Trophoblast cell (in vitro differentiated cells and primary cell): ENCODE results near the gene GLRB.
A peak's percentile ranks its signal among the peaks of the same experiment; 100 is the strongest.

Experiments
- DNase-seq, 2 donors: peaks; one replicate each; pipeline ENCODE4 v3.0.0-alpha.2; 2016
- H2AFZ ChIP-seq: 2 replicates; pipeline ENCODE4 v1.6.1; 2013; ENCODE audit warnings: low read length, moderate library complexity, mild to moderate bottlenecking; ENCODE audit not compliant: insufficient read depth, poor library complexity
- H2AK5ac ChIP-seq: 2 replicates; pipeline ENCODE4 v1.6.1; 2013; ENCODE audit warnings: mild to moderate bottlenecking, low read length
- H2BK120ac ChIP-seq: 2 replicates; pipeline ENCODE4 v1.6.1; 2013; ENCODE audit warnings: low read length, mild to moderate bottlenecking, moderate library complexity; ENCODE audit not compliant: insufficient read depth, poor library complexity
- H2BK12ac ChIP-seq: 2 replicates; pipeline ENCODE4 v1.6.1; 2013; ENCODE audit warnings: mild to moderate bottlenecking, low read length, moderate library complexity
- H2BK5ac ChIP-seq: 2 replicates; pipeline ENCODE4 v1.6.1; 2013; ENCODE audit warnings: low read length, low read depth, moderate library complexity, mild to moderate bottlenecking; ENCODE audit not compliant: poor library complexity
- H3K14ac ChIP-seq: 2 replicates; pipeline ENCODE4 v1.6.1; 2013; ENCODE audit warnings: mild to moderate bottlenecking, low read length
- H3K18ac ChIP-seq: 2 replicates; pipeline ENCODE4 v1.6.1; 2013; ENCODE audit warnings: mild to moderate bottlenecking, low read length
- H3K23ac ChIP-seq: 2 replicates; pipeline ENCODE4 v1.6.1; 2013; ENCODE audit warnings: low read length
- H3K27ac ChIP-seq: 2 replicates; pipeline ENCODE4 v1.5.1; 2013; ENCODE audit warnings: low read depth, mild to moderate bottlenecking, inconsistent platforms, low read length, moderate library complexity
- H3K27me3 ChIP-seq: 2 replicates; pipeline ENCODE4 v1.6.1; 2013; ENCODE audit warnings: inconsistent platforms, mild to moderate bottlenecking, low read length, moderate library complexity; ENCODE audit not compliant: insufficient read depth
- H3K36me3 ChIP-seq, 2 experiments: 1 replicate in 1 of 2; 2 replicates in 1 of 2; pipeline ENCODE4 v1.6.1; 2013; ENCODE audit warnings: low read length in 2 of 2, mild to moderate bottlenecking in 2 of 2, moderate library complexity in 1 of 2; ENCODE audit not compliant: insufficient read depth in 2 of 2, control insufficient read depth in 1 of 2
- H3K4ac ChIP-seq: 2 replicates; pipeline ENCODE4 v1.6.1; 2013; ENCODE audit warnings: low read depth, mild to moderate bottlenecking, low read length, moderate library complexity
- H3K4me1 ChIP-seq, 2 experiments: 1 replicate in 1 of 2; 2 replicates in 1 of 2; pipeline ENCODE4 v1.6.1; 2013; ENCODE audit warnings: low read length in 2 of 2, mild to moderate bottlenecking in 2 of 2, moderate library complexity in 1 of 2; ENCODE audit not compliant: insufficient read depth in 2 of 2, control insufficient read depth in 1 of 2
- H3K4me2 ChIP-seq: 2 replicates; pipeline ENCODE4 v1.6.1; 2013; ENCODE audit warnings: inconsistent platforms, mild to moderate bottlenecking, low read length, moderate library complexity
- H3K4me3 ChIP-seq: 2 replicates; pipeline ENCODE4 v1.5.1; 2013; ENCODE audit warnings: mild to moderate bottlenecking, low read depth, low read length, inconsistent platforms
- H3K79me1 ChIP-seq: one replicate; pipeline ENCODE4 v1.6.1; 2013; ENCODE audit warnings: low read length
- H3K79me2 ChIP-seq: 2 replicates; pipeline ENCODE4 v1.6.1; 2013; ENCODE audit warnings: low read length, mild to moderate bottlenecking; ENCODE audit not compliant: control insufficient read depth, insufficient read depth, poor library complexity
- H3K9ac ChIP-seq: 2 replicates; pipeline ENCODE4 v1.6.1; 2013; ENCODE audit warnings: mild to moderate bottlenecking, low read length
- H3K9me3 ChIP-seq: 2 replicates; pipeline ENCODE4 v1.6.1; 2013; ENCODE audit warnings: low read depth, mild to moderate bottlenecking, control low read depth, inconsistent platforms, low read length; ENCODE audit not compliant: insufficient read depth
- H4K12ac ChIP-seq: 2 replicates; pipeline ENCODE4 v1.6.1; 2013; ENCODE audit warnings: low read depth, mild to moderate bottlenecking, low read length, moderate library complexity
- H4K8ac ChIP-seq: 2 replicates; pipeline ENCODE4 v1.6.1; 2013; ENCODE audit warnings: low read depth, mild to moderate bottlenecking, low read length, moderate library complexity
- H4K91ac ChIP-seq: one replicate; pipeline ENCODE4 v1.6.1; 2013; ENCODE audit warnings: low read depth, mild to moderate bottlenecking, low read length, moderate library complexity
- WGBS: extraction: QIAGEN DNeasy Blood & Tissue Kit; methylation state at CpG from one replicate; pipeline ENCODE4 v1.1.7; 2013; ENCODE audit warnings: missing lambda C conversion rate; ENCODE audit not compliant: insufficient read length, insufficient coverage; ENCODE audit errors: extremely low coverage; 5-methylcytosine and 5-hydroxymethylcytosine counted together

Gene GLRB

GRCh38 chr4:157076578-157076947 is 613 bp downstream of the GLRB start:
- no peak overlapping the region for H2BK120ac ChIP-seq
- whole genome bisulfite sequencing = no CpG with 5 or more reads among the region's 8 CpGs

GRCh38 chr4:157079441-157079840 is 3.5 kb downstream of the GLRB start:
- no peak overlapping the region for H4K12ac ChIP-seq
- H3K9ac ChIP-seq = no peak overlapping the region
- H2BK12ac ChIP-seq = no peak overlapping the region
- no peak overlapping the region for H2AK5ac ChIP-seq
- H4K8ac ChIP-seq = no peak overlapping the region
- H2BK120ac ChIP-seq = no peak overlapping the region
- DNase-seq = no peak
- peaks cover 2% of the 10 kb centered on the region for H3K27me3 ChIP-seq
- H2AFZ ChIP-seq = no peak overlapping the region
- no peaks in the 10 kb centered on the region for H3K79me1 ChIP-seq
- H4K91ac ChIP-seq = no peak overlapping the region
- H3K4me3 ChIP-seq = no peak overlapping the region
- H3K27ac ChIP-seq = no peak overlapping the region
- H2BK5ac ChIP-seq = no peak overlapping the region
- WGBS = no CpG with 5 or more reads among the region's 2 CpGs
- H3K18ac ChIP-seq = no peak overlapping the region
- no peaks in the 10 kb centered on the region for H3K79me2 ChIP-seq
- no peak overlapping the region for H3K4me2 ChIP-seq
- H3K4ac ChIP-seq = no peak overlapping the region
- H3K9me3 ChIP-seq = no peaks in the 10 kb centered on the region
- H3K4me1 ChIP-seq = peaks cover 4% of the 10 kb centered on the region in 2 experiments
- no peak overlapping the region for H3K14ac ChIP-seq
- no peaks in the 10 kb centered on the region for H3K36me3 ChIP-seq
- no peak overlapping the region for H3K23ac ChIP-seq

More at GRCh38 chr4:157076578-157076947, 613 bp downstream of the GLRB start:
- Histone ChIP-seq H2AK5ac (no peak overlapping the region), H4K12ac (no peak overlapping the region), H3K4me3 (peak overlapping the region; percentile 80), H3K14ac (no peak overlapping the region), H3K79me2 (no peaks in the 10 kb centered on the region), H2BK5ac (no peak overlapping the region), H3K36me3 (no peaks in the 10 kb centered on the region), H2BK12ac (no peak overlapping the region), H2AFZ (no peak overlapping the region), H3K23ac (peak overlapping the region; percentile 90), H3K27me3 (peaks cover 2% of the 10 kb centered on the region), H3K9ac (no peak overlapping the region), H3K27ac (no peak overlapping the region), H4K91ac (no peak overlapping the region), H3K4me2 (peak overlapping the region; percentile 93), H3K79me1 (no peaks in the 10 kb centered on the region), H4K8ac (no peak overlapping the region), H3K9me3 (no peaks in the 10 kb centered on the region), H3K18ac (no peak overlapping the region), H3K4me1 (peaks cover 4% of the 10 kb centered on the region in 2 experiments), H3K4ac (no peak overlapping the region)
- DNase-seq = peak in 1 of 2 donors; percentile 10

GRCh38 chr4:157080605-157081004 is 4.7 kb downstream of the GLRB start:
- no peak overlapping the region for H3K9ac ChIP-seq
- no peak overlapping the region for H2AFZ ChIP-seq
- no peaks in the 10 kb centered on the region for H3K9me3 ChIP-seq
- no peak overlapping the region for H2BK5ac ChIP-seq
- peaks cover 4% of the 10 kb centered on the region in 2 experiments for H3K4me1 ChIP-seq
- peaks cover 2% of the 10 kb centered on the region for H3K27me3 ChIP-seq
- no peak overlapping the region for H3K27ac ChIP-seq
- H3K79me2 ChIP-seq = no peaks in the 10 kb centered on the region
- no peak overlapping the region for H3K23ac ChIP-seq
- H3K4me3 ChIP-seq = no peak overlapping the region
- no peak overlapping the region for H3K18ac ChIP-seq
- no peaks in the 10 kb centered on the region for H3K36me3 ChIP-seq
- no peak overlapping the region for H2BK12ac ChIP-seq
- no peak overlapping the region for H2BK120ac ChIP-seq
- no peak overlapping the region for H4K8ac ChIP-seq
- H3K79me1 ChIP-seq = no peaks in the 10 kb centered on the region
- no peak overlapping the region for H3K14ac ChIP-seq
- DNase-seq = no peak
- H3K4ac ChIP-seq = no peak overlapping the region
- no peak overlapping the region for H3K4me2 ChIP-seq
- no peak overlapping the region for H4K12ac ChIP-seq
- no peak overlapping the region for H4K91ac ChIP-seq
- H2AK5ac ChIP-seq = no peak overlapping the region

GRCh38 chr4:157095716-157096115 is 19.8 kb downstream of the GLRB start:
- no peak overlapping the region for H2BK5ac ChIP-seq
- H2BK12ac ChIP-seq = no peak overlapping the region
- H3K4me2 ChIP-seq = no peak overlapping the region
- H3K23ac ChIP-seq = no peak overlapping the region
- no peak overlapping the region for H2BK120ac ChIP-seq
- DNase-seq = no peak
- no peak overlapping the region for H2AFZ ChIP-seq
- H4K12ac ChIP-seq = no peak overlapping the region
- H2AK5ac ChIP-seq = no peak overlapping the region
- H3K27me3 ChIP-seq = no peaks in the 10 kb centered on the region
- H3K79me2 ChIP-seq = no peaks in the 10 kb centered on the region
- H3K14ac ChIP-seq = no peak overlapping the region
- WGBS = no CpG with 5 or more reads among the region's 2 CpGs
- H3K4me3 ChIP-seq = no peak overlapping the region
- H4K91ac ChIP-seq = no peak overlapping the region
- no peak overlapping the region for H3K27ac ChIP-seq
- H3K4ac ChIP-seq = no peak overlapping the region
- H3K36me3 ChIP-seq = no peaks in the 10 kb centered on the region
- H3K18ac ChIP-seq = no peak overlapping the region
- no peaks in the 10 kb centered on the region for H3K9me3 ChIP-seq
- H3K79me1 ChIP-seq = no peaks in the 10 kb centered on the region
- H4K8ac ChIP-seq = no peak overlapping the region
- H3K9ac ChIP-seq = no peak overlapping the region
- no peaks in the 10 kb centered on the region for H3K4me1 ChIP-seq
